Body of pancreas (tissue), 4 donors: ENCODE measurements around the gene LRIG1.
A peak's percentile ranks its signal among the peaks of the same experiment; 100 is the strongest.

Source experiments
- POLR2A ChIP-seq, 3 donors: fragments of 450-650 bp; IDR thresholded peaks; one replicate each; pipeline ENCODE4 v1.6.1; 2016; ENCODE audit warnings: antibody characterized with exemption in 3 of 3, mild to moderate bottlenecking in 2 of 3
- TF ChIP-seq, protein P1 (sequence below), 7 experiments: fragments of 450-650 bp in 4 of 7; fragments of 200-600 bp in 3 of 7; sonication (generic) in 3 of 7; IDR thresholded peaks; one replicate each; pipeline ENCODE4 v1.5.1; 2016 to 2019; ENCODE audit warnings: antibody characterized with exemption in 7 of 7

DNA sequence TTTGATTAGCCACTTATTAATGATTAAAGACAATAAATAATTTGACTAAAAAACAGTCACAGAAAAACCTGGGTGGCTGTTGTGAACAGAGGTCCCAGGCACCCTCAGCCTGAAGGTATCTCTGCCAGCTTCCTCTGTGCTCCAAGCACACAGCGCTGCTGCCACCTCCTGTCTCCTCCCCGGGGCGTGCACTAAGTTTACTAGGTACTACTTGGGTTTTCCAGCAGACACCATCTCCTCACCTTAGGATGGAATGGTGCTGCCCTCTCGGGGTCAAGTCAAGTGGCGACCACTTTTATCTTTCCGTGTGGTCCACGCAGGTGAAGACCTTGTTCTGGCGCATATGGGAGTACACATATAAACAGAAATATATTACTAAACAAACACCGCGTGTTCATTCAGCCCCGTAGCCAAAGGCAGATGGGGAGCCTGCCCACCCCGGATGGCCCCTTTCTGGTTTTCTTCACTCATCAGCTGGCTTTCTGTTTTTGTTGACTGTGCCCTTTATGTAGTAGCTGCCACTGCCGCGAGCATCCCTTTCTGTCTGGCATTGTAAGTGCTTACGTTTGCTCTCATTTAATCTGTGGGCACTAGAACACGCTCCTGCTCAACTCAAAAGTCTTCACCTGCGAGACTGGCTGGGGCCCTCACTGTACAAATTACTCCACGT is 128.0 kb downstream of the LRIG1 start:
- TF ChIP-seq, protein P1, sequence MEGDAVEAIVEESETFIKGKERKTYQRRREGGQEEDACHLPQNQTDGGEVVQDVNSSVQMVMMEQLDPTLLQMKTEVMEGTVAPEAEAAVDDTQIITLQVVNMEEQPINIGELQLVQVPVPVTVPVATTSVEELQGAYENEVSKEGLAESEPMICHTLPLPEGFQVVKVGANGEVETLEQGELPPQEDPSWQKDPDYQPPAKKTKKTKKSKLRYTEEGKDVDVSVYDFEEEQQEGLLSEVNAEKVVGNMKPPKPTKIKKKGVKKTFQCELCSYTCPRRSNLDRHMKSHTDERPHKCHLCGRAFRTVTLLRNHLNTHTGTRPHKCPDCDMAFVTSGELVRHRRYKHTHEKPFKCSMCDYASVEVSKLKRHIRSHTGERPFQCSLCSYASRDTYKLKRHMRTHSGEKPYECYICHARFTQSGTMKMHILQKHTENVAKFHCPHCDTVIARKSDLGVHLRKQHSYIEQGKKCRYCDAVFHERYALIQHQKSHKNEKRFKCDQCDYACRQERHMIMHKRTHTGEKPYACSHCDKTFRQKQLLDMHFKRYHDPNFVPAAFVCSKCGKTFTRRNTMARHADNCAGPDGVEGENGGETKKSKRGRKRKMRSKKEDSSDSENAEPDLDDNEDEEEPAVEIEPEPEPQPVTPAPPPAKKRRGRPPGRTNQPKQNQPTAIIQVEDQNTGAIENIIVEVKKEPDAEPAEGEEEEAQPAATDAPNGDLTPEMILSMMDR (IDR thresholded peaks at IDR 0.05) = peak in 6 of 7 experiments; percentile 25 to 68 (median 57)
- no peak for TF ChIP-seq POLR2A (IDR thresholded peaks at IDR 0.05)
